Liver (tissue), 9 donors: ENCODE results near the gene ZBTB8B. TPM values are rescaled to one million over a fixed set of nuclear protein-coding genes. Genes with fewer than 3 reads are reported as not detected.

Source experiments
- DNase-seq: peaks from one replicate; pipeline ENCODE4 v3.0.0-alpha.2; 2017; ENCODE audit warnings: low spot score
- H3K27ac ChIP-seq, 2 donors: one replicate each; pipeline ENCODE4 v1.7.0; 2013; ENCODE audit warnings: inconsistent platforms in 2 of 2, low read length in 2 of 2, control low read depth in 1 of 2, low read depth in 1 of 2, mild to moderate bottlenecking in 1 of 2
- H3K27me3 ChIP-seq, 4 donors: one replicate each; pipeline versions ENCODE4 v1.6.1 to v1.7.0; 2013; ENCODE audit warnings: low read length in 3 of 4, inconsistent platforms in 1 of 4, mild to moderate bottlenecking in 1 of 4, moderate library complexity in 1 of 4; ENCODE audit not compliant: control insufficient read depth in 4 of 4, insufficient read depth in 4 of 4
- H3K36me3 ChIP-seq, 4 donors: one replicate each; pipeline versions ENCODE4 v1.6.1 to v1.7.0; 2013; ENCODE audit warnings: low read length in 3 of 4, mild to moderate bottlenecking in 3 of 4, low read depth in 1 of 4, moderate library complexity in 1 of 4; ENCODE audit not compliant: control insufficient read depth in 4 of 4, insufficient read depth in 3 of 4
- H3K4me1 ChIP-seq, 4 donors: one replicate each; pipeline versions ENCODE4 v1.6.1 to v1.7.0; 2013; ENCODE audit warnings: low read length in 3 of 4, mild to moderate bottlenecking in 3 of 4, moderate library complexity in 1 of 4; ENCODE audit not compliant: control insufficient read depth in 4 of 4, insufficient read depth in 4 of 4
- H3K4me3 ChIP-seq, 3 donors: one replicate each; pipeline versions ENCODE4 v1.6.1 to v1.7.0; 2013; ENCODE audit warnings: low read length in 3 of 3, control low read depth in 1 of 3, low read depth in 1 of 3, mild to moderate bottlenecking in 1 of 3
- H3K9ac ChIP-seq, 2 donors: one replicate each; pipeline ENCODE4 v1.7.0; 2013; ENCODE audit warnings: low read length in 2 of 2, mild to moderate bottlenecking in 2 of 2, moderate library complexity in 2 of 2, control low read depth in 1 of 2, low read depth in 1 of 2
- H3K9me3 ChIP-seq, 4 donors: one replicate each; pipeline versions ENCODE4 v1.6.1 to v1.7.0; 2013; ENCODE audit warnings: low read length in 3 of 4; ENCODE audit not compliant: control insufficient read depth in 4 of 4
- ATF3 ChIP-seq: IDR thresholded peaks from 2 replicates; pipeline ENCODE4 v1.6.1; 2016; ENCODE audit warnings: antibody characterized with exemption
- CTCF ChIP-seq: fragments of 150-350 bp; IDR thresholded peaks from 2 replicates; pipeline ENCODE4 v1.5.1; 2017; ENCODE audit warnings: improper control_type of control experiment, low read depth, low read length; ENCODE audit not compliant: missing input control
- EGR1 ChIP-seq, 2 donors: IDR thresholded peaks; 2 replicates each; pipeline ENCODE4 v1.6.1; 2016 to 2018; ENCODE audit warnings: antibody characterized with exemption in 2 of 2, low read depth in 2 of 2
- FOXA1 ChIP-seq: IDR thresholded peaks from 2 replicates; pipeline ENCODE4 v1.6.1; 2016; ENCODE audit warnings: antibody characterized with exemption
- FOXA2 ChIP-seq: IDR thresholded peaks from 2 replicates; pipeline ENCODE4 v1.6.1; 2016; ENCODE audit warnings: antibody characterized with exemption
- HNF4A ChIP-seq, 2 donors: conservative IDR thresholded peaks; 2 replicates each; pipeline ENCODE4 v1.6.1; 2016; ENCODE audit warnings: antibody characterized with exemption in 2 of 2, mild to moderate bottlenecking in 2 of 2
- HNF4G ChIP-seq: IDR thresholded peaks from 2 replicates; pipeline ENCODE4 v1.6.1; 2016; ENCODE audit warnings: antibody characterized with exemption
- JUND ChIP-seq, 2 donors: IDR thresholded peaks; 2 replicates each; pipeline ENCODE4 v1.6.1; 2016; ENCODE audit warnings: antibody characterized with exemption in 2 of 2
- NR2F2 ChIP-seq: IDR thresholded peaks from 2 replicates; pipeline ENCODE4 v1.6.1; 2016; ENCODE audit warnings: antibody characterized with exemption
- RAD21 ChIP-seq, 2 donors: IDR thresholded peaks; 2 replicates each; pipeline ENCODE4 v1.6.1; 2016; ENCODE audit warnings: antibody characterized with exemption in 2 of 2, mild to moderate bottlenecking in 2 of 2
- RXRA ChIP-seq, 2 donors: IDR thresholded peaks; 2 replicates each; pipeline ENCODE4 v1.6.1; 2017 to 2018; ENCODE audit warnings: antibody characterized with exemption in 2 of 2, mild to moderate bottlenecking in 1 of 2
- SP1 ChIP-seq: IDR thresholded peaks from 2 replicates; pipeline ENCODE4 v1.6.1; 2018; ENCODE audit warnings: antibody characterized with exemption, mild to moderate bottlenecking
- TAF1 ChIP-seq: conservative IDR thresholded peaks from 2 replicates; pipeline ENCODE4 v1.6.1; 2016; ENCODE audit warnings: antibody characterized with exemption, mild to moderate bottlenecking
- YY1 ChIP-seq: IDR thresholded peaks from 2 replicates; pipeline ENCODE4 v1.6.1; 2016; ENCODE audit warnings: antibody characterized with exemption, mild to moderate bottlenecking
- WGBS: extraction: QIAGEN DNeasy Blood & Tissue Kit; methylation state at CpG from one replicate; pipeline ENCODE4 v1.1.7; 2013; 5-methylcytosine and 5-hydroxymethylcytosine counted together
- polyA plus RNA-seq, 2 donors: library from polyadenylated mRNA; stranded (reverse) in 1 of 2; unstranded in 1 of 2; fragments of 200-250 nt in 1 of 2; fragments of >200 nt in 1 of 2; fragmentation: Nextera tagmentation in 1 of 2; extraction: Ambion mirVana in 1 of 2; gene quantifications; one replicate each; pipeline versions ENCODE4 v1.2.1 to v1.2.3, GENCODE V29; 2013 to 2015
- total RNA-seq, 2 donors: library from RNA; depleted of rRNA; stranded (reverse); fragments of >200 nt; gene quantifications; one replicate each; pipeline ENCODE4 v1.2.3, GENCODE V29; 2014
- TF ChIP-seq, protein P1 (sequence below): IDR thresholded peaks from 2 replicates; pipeline ENCODE4 v1.6.1; 2016; ENCODE audit warnings: antibody characterized with exemption
- TF ChIP-seq, protein P2 (sequence below): IDR thresholded peaks from 2 replicates; pipeline ENCODE4 v1.6.1; 2016; ENCODE audit warnings: antibody characterized with exemption
- donor health status: healthy.
- donor health status: healthy.
- donor health status: healthy.
- donor health status: healthy.
- donor health status: healthy.

ZBTB8B gene
- total and polyA plus RNA-seq, 4 donors = 0.01 to 0.05 TPM; not detected in 2

DNA sequence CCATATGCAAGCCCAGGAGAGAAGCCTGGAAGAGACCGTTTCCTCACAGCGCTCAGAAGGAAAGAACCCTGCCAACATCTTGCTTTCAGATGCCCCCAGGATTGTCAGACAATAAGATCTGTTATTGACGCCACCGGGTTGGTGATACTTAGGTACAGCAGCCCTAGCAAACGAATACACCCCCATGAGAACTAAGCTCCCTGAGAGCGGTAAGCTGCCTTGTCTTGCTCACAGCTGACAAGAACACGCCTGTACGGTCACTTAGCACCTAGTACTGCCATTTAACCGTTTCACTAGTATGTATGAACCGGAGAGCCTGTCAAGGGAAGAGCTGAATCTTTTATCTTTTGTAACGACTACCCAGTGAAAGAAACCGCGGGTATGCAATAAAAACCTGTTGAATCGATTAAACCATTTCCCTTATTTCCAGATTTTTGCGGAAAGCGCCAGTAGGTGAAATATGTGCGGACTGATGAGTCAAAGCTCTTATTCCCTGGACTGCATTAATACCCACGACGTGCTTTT is 619 bp upstream of the ZBTB8B start:
- TF ChIP-seq HNF4A (conservative IDR thresholded peaks at IDR 0.05) (no peak), YY1 (no peak), HNF4G (no peak), FOXA1 (no peak), FOXA2 (no peak), EGR1 (IDR thresholded peaks at IDR 0.05; ENCODE audit: low read depth in 2 of 2) (no peak), SP1 (no peak), CTCF (no peak), TAF1 (no peak)
- Histone ChIP-seq H3K4me3 (peak overlapping the region in 2 of 3 donors; percentile 18 to 35), H3K27ac (no peak overlapping the region), H3K27me3 (peaks cover 0 to 8% (median 5%) of the 10 kb centered on the region in 4 donors), H3K9me3 (peaks cover 0 to 1% (median under 1%) of the 10 kb centered on the region in 4 donors), H3K9ac (no peak overlapping the region), H3K36me3 (no peaks in the 10 kb centered on the region), H3K4me1 (peaks cover 5 to 14% (median 11%) of the 10 kb centered on the region in 4 donors)
- no peak for DNase-seq
- 8% methylated on average over 19 of the region's 19 CpGs for WGBS

DNA sequence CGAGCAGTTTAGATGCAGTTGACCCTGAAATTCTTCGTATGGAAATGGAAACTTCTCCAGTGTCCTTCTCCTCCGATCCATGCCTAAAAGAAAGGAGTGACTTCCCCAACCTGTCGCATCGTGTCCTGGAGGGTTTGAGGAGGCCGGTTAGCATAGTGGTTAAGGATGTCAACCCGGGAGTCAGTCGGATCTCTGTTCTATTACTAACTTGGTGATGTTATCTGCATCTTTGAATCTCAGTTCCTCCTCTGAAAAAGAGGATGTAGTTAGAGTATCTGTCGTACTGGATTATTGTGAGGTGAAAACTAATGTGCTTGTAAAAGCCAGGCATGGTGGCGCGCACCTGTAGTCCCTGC is 684 bp downstream of the ZBTB8B start:
- H3K9me3 ChIP-seq = no peaks in the 10 kb centered on the region
- no peak overlapping the region for H3K27ac ChIP-seq
- H3K36me3 ChIP-seq = no peaks in the 10 kb centered on the region
- no peak overlapping the region for H3K9ac ChIP-seq
- H3K4me1 ChIP-seq = peaks cover 5 to 14% (median 11%) of the 10 kb centered on the region in 4 donors
- 41% methylated on average over 11 of the region's 11 CpGs for WGBS
- peaks cover 0 to 8% (median 5%) of the 10 kb centered on the region in 4 donors for H3K27me3 ChIP-seq
- H3K4me3 ChIP-seq = peak overlapping the region in 1 of 3 donors; percentile 18
- no peak for TF ChIP-seq ATF3
- TF ChIP-seq, protein P1, sequence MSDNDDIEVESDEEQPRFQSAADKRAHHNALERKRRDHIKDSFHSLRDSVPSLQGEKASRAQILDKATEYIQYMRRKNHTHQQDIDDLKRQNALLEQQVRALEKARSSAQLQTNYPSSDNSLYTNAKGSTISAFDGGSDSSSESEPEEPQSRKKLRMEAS = no peak
- no peak for TF ChIP-seq YY1
- no peak for DNase-seq

DNA sequence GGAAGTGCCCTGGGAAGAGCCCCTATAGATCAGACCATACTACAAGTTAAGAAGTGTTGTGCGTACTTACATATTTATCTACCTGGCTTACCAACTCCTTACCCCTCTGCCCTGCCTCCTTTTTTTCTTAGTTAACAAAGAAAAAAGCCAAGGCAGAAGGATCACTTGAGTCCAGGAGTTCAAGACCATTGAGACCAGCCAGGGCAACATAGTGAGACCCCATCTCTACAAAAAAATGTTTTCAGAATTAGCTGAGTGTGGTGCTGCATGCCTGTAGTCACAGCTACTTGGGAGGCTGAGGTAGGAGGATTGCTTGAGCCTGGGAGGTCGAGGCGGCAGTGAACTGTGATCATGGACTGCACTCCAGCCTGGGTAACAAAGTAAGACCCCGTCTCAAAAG is 1.9 kb downstream of the ZBTB8B start:
- H3K36me3 ChIP-seq = no peaks in the 10 kb centered on the region
- 85% methylated on average over 4 of the region's 4 CpGs for WGBS
- no peaks in the 10 kb centered on the region for H3K9me3 ChIP-seq
- peaks cover 0 to 8% (median 5%) of the 10 kb centered on the region in 4 donors for H3K27me3 ChIP-seq
- no peak overlapping the region for H3K4me3 ChIP-seq
- peaks cover 5 to 14% (median 11%) of the 10 kb centered on the region in 4 donors for H3K4me1 ChIP-seq
- H3K9ac ChIP-seq = no peak overlapping the region
- no peak overlapping the region for H3K27ac ChIP-seq
- no peak for DNase-seq
- TF ChIP-seq RAD21 (IDR thresholded peaks at IDR 0.05) (no peak), JUND (IDR thresholded peaks at IDR 0.05) (no peak), CTCF (no peak), RXRA (IDR thresholded peaks at IDR 0.05) (no peak), SP1 (no peak), YY1 (no peak), TAF1 (no peak), HNF4A (conservative IDR thresholded peaks at IDR 0.05) (no peak), FOXA1 (no peak), EGR1 (IDR thresholded peaks at IDR 0.05; ENCODE audit: low read depth in 2 of 2) (no peak), FOXA2 (no peak), NR2F2 (no peak), HNF4G (no peak), ATF3 (no peak)
- TF ChIP-seq, protein P1 = no peak
- TF ChIP-seq, protein P2, sequence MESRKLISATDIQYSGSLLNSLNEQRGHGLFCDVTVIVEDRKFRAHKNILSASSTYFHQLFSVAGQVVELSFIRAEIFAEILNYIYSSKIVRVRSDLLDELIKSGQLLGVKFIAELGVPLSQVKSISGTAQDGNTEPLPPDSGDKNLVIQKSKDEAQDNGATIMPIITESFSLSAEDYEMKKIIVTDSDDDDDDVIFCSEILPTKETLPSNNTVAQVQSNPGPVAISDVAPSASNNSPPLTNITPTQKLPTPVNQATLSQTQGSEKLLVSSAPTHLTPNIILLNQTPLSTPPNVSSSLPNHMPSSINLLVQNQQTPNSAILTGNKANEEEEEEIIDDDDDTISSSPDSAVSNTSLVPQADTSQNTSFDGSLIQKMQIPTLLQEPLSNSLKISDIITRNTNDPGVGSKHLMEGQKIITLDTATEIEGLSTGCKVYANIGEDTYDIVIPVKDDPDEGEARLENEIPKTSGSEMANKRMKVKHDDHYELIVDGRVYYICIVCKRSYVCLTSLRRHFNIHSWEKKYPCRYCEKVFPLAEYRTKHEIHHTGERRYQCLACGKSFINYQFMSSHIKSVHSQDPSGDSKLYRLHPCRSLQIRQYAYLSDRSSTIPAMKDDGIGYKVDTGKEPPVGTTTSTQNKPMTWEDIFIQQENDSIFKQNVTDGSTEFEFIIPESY = no peak
